HG03520 (cell line): ENCODE measurements around the gene SLCO2A1.

Source experiments
- ATAC-seq: cut with Tn5 transposase; IDR thresholded peaks from one replicate; pipeline ENCODE4 v1.9.1; 2021; ENCODE audit warnings: mild to moderate bottlenecking, moderate library complexity; ENCODE audit not compliant: unreplicated experiment

Gene SLCO2A1

GRCh38 chr3:134061401-134061800 lies 31.7 kb upstream of the SLCO2A1 start:
- ATAC-seq: no peak

GRCh38 chr3:134060561-134061385 lies 31.0 kb upstream of the SLCO2A1 start:
- ATAC-seq: no peak

GRCh38 chr3:134059671-134060560 lies 30.2 kb upstream of the SLCO2A1 start:
- no peak for ATAC-seq

DNA sequence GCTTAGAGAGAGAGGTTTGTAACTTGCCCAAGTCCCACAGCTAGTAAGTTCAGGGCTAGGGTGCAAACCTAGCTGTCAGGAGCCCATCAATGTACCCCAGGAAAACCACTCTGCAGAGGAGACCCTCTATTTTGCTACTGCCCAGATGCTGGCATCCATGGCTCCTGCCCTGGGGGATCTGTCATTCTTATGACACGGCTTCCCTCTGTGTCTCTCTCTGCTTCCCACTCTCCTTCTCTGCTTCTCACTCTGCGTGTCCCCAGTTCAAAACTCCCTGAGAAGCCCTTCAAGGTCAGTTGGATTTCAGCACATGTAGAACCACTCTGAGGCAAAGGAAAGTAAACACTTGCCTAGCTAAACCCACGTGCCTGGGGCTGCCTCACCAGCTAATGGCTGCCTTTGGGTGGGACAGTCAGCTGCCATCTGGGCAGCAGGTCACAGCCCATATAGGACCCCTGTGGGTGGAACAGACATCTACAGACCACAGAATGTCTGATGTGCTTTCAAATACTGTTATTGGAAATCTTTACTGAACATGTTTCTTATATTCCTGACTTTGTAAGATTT lies 29.4 kb upstream of the SLCO2A1 start:
- no peak for ATAC-seq

DNA sequence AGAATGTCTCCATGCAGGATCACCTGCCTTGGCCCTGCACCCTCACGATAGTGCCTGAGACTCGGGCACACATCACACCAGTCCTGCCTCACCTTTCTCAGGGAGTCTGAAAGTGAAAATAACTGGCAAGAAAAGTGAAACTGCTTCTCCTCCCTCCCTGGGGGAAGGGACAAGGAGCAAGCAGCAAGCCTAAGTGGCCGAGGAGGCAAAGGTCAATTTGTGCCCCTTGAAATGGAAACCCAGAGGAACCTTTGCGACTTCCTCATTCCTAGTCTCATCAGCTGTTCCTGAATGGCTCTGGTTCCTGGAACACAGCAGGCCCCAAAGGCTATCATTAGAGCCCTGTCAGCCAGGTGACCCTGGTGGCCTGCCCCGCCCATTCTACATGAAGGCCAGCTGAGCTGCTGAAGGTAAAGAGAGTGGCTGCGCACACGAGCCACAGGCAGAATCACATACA lies 28.0 kb upstream of the SLCO2A1 start:
- ATAC-seq: no peak

DNA sequence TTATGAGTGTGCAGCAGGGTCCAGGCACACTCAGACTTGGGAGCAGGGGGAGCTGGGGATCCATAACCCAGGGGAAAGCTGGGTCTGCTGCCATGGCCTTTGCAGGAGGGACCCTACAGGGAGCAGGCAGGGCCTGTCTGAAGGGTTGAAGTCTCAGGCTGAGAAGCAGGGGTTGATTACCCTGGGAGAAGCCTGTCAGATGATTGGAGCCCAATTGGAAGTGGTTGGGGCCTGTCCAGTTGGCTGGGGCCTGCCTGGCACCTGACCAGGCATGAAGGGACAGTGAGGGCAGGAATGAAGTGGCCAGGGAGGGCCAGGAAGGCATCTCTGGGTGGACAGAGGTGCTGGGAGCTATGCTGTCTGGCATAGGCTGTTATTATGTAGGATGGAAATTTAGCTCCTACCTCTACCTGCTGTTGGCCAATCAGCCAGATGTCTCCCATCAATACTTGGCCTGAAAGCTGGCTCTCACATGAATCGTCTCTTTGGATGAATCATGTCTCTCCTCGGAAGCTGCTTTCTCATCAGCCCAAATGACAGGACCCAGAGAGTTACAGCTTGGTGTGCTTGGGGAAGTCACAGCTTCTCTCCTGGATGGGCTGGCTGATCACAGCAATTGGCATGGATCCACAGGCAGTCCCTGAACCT lies 27.4 kb upstream of the SLCO2A1 start:
- ATAC-seq: no peak

DNA sequence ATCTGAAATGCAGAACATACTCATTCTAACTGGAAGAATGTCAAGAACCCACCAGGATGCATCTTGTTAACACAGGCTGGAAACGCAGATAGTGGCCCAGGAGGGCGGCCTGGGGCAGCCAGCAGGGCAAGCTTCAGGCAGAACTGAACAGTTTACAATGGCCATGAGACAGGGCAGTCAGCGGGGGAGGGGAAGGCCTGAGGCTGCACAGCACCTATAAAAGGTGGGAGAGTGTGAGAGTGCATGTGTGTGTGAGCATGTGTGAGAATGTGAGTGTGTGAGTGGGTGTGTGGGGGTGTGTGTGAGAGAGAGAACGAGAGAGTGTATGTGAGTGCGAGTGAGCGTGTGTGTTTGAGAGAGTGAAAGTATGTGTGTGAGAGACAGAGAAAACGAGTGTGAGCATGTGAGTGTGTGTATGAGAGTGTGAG lies 26.8 kb upstream of the SLCO2A1 start:
- ATAC-seq: no peak

GRCh38 chr3:134055661-134056060 lies 25.9 kb upstream of the SLCO2A1 start:
- ATAC-seq: no peak

DNA sequence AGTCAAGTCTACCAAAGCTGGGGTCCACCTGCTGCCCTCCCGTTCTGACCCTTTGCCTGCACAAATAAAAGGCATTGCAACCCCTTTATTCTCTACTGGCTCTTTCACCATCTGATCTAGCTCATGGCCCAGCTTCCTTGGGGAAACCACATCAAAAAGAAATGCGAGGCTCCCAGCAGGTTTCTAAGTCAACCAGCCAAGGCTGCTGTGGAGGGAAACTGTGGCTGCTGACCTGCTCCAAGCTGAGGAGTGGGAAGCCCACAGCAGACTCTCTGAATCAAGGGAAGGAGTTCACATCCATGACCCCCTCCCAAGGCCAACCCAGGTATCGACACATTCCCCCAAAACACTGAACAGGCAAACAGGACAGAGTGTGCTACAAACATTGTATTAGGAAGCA lies 25.2 kb upstream of the SLCO2A1 start:
- ATAC-seq: no peak

- no peak for ATAC-seq
These were observed 24.5 kb upstream of the SLCO2A1 start for GRCh38 chr3:134054231-134054630.

DNA sequence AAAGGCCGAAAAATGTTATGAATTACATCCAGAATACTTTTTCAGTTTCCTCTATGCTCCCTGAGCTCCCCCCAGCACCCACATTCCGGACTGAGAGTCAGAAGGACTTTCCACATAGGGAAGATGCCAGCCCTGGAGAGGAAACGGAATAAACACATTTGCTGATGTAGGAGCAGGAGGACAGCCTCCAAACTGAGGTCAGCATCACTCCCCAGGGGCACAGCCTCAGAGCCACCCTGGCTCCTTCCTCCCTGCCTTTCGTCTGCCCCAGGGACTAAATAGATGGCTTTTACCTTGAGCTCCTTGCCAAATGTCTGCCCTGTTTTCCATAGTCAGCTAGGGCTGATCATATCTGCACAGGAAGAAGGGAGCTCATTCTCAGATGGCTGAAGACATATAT lies 22.6 kb upstream of the SLCO2A1 start:
- no peak for ATAC-seq

GRCh38 chr3:134049676-134050075 lies 20.0 kb upstream of the SLCO2A1 start:
- ATAC-seq: no peak

GRCh38 chr3:134048278-134048996 lies 18.7 kb upstream of the SLCO2A1 start:
- no peak for ATAC-seq

- no peak for ATAC-seq
These were observed 14.7 kb upstream of the SLCO2A1 start for GRCh38 chr3:134044459-134044858.

- no peak for ATAC-seq
These were observed 10.3 kb upstream of the SLCO2A1 start for GRCh38 chr3:134040066-134040465.

- ATAC-seq: no peak
These were observed 9.6 kb upstream of the SLCO2A1 start for GRCh38 chr3:134039161-134039862.

- ATAC-seq: no peak
These were observed 9.0 kb upstream of the SLCO2A1 start for GRCh38 chr3:134038716-134039115.

GRCh38 chr3:134038071-134038491 lies 8.4 kb upstream of the SLCO2A1 start:
- ATAC-seq: no peak

DNA sequence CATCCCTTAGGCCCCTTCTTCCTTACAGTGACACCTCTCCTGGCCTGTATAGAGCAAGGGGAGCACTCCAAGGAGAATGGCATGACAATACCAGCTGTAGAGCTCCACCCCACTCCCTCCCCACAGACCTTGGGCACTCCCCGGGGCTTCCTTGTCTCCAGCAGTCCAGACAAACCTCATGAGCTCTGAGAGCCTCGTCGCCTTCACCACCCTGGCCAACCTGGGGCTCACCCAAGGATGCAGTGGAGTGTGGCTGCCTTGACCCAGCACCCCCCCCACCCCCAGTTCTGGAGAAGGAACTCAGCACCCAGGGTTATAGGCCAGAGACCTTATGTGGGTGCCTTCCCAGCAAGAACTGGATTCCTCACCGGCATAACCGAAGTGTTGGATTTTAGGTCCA lies 7.4 kb upstream of the SLCO2A1 start:
- no peak for ATAC-seq

- ATAC-seq: no peak
These were observed 6.6 kb upstream of the SLCO2A1 start for GRCh38 chr3:134036291-134036690.
